ENCODE measurements around the gene MYL12B. TPM values are rescaled to one million over a fixed set of nuclear protein-coding genes. Genes with fewer than 3 reads are reported as not detected.
"Not testable (repeated sequence)": the region's sequence is repeated elsewhere in the genome, so short reads cannot be mapped to it uniquely, and the experiment has no call there.

MYL12B gene
- total RNA-seq = 100 to 1,000 TPM; 288 to 293 TPM

- Mint-ChIP-seq H3K27ac (peak within 1 kb of the TSS; percentile 97), H3K27me3 (ENCODE audit: low read depth) (no peaks in the 10 kb centered on the region), H3K36me3 (ENCODE audit: low read depth) (peaks cover 18% of the 10 kb centered on the region), H3K4me3 (peak within 1 kb of the TSS; percentile 92), H3K4me1 (ENCODE audit: low read depth) (peaks cover 64% of the 10 kb centered on the region), H3K9me3 (no peaks in the 10 kb centered on the region)
- peak; percentile 79 for DNase-seq
- CTCF ChIA-PET = interaction anchor here (1.0 to 2.5 kb wide), 5 partner anchors 11 to 195 kb away, joined by 3 to 7 read pairs (median 4); partner anchors contain the start of gene MYL12A
- intact Hi-C loops (cut with micrococcal nuclease) = loop anchor here (1.0 to 5.0 kb wide), 6 partner anchors 14 to 1976 kb away; partner anchors contain the start of gene MYL12A
Measured at GRCh38 chr18:3261373-3262233, at the start of gene MYL12B. Gene MYL12B (plus strand): TSS chr18:3262133. CDS start chr18:3272899, 10,766 bp downstream.

DNA sequence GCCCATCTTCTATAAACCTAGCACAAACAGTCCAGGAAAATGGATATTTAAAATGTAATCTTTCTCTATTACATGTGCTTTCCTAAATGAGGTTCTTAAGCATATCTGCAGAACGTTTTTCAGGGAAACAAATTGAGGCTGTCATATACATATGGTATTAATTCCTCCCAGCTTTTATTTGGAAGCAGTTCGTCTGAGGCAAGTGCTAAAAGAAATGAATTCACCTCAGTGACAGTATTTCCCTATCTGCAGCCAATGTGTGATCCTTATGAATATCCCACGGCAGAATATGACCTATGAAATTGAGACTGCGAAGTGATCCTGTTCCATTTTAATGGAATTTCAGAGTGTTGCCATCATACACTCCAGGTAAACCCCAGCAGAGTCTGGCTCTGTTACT is 49.3 kb upstream of the MYL12B start:
- CTCF ChIA-PET = no interaction called here
- intact Hi-C loops (cut with micrococcal nuclease) = loop anchor here (1.0 kb wide), 1 partner anchor 35 kb away; the partner anchor contains the start of gene MYL12A
- H3K4me3 Mint-ChIP-seq = no peak overlapping the region
- H3K36me3 Mint-ChIP-seq (ENCODE audit: low read depth) = no peaks in the 10 kb centered on the region
- peaks cover 14% of the 10 kb centered on the region for H3K4me1 Mint-ChIP-seq (ENCODE audit: low read depth)
- no peaks in the 10 kb centered on the region for H3K27me3 Mint-ChIP-seq (ENCODE audit: low read depth)
- no peak overlapping the region for H3K27ac Mint-ChIP-seq
- H3K9me3 Mint-ChIP-seq = no peaks in the 10 kb centered on the region
- DNase-seq = no peak

- CTCF ChIA-PET = no interaction called here
- no peak overlapping the region for H3K27ac Mint-ChIP-seq
Measured at GRCh38 chr18:3213300-3214059, 48.5 kb upstream of the MYL12B start.

GRCh38 chr18:3214855-3215637 is 46.9 kb upstream of the MYL12B start:
- CTCF ChIA-PET = no interaction called here
- intact Hi-C loops (cut with micrococcal nuclease) = no loop called here
- no peaks in the 10 kb centered on the region for H3K9me3 Mint-ChIP-seq

More at GRCh38 chr18:3213300-3214059, 48.5 kb upstream of the MYL12B start:
- intact Hi-C loops (cut with micrococcal nuclease) = loop anchor here (1.0 kb wide), 1 partner anchor 34 kb away; the partner anchor contains the start of gene MYL12A
- no peaks in the 10 kb centered on the region for H3K27me3 Mint-ChIP-seq (ENCODE audit: low read depth)
- peak; percentile 38 for DNase-seq
- no peak overlapping the region for H3K4me3 Mint-ChIP-seq
- no peaks in the 10 kb centered on the region for H3K36me3 Mint-ChIP-seq (ENCODE audit: low read depth)
- H3K9me3 Mint-ChIP-seq = no peaks in the 10 kb centered on the region
- peaks cover 14% of the 10 kb centered on the region for H3K4me1 Mint-ChIP-seq (ENCODE audit: low read depth)

DNA sequence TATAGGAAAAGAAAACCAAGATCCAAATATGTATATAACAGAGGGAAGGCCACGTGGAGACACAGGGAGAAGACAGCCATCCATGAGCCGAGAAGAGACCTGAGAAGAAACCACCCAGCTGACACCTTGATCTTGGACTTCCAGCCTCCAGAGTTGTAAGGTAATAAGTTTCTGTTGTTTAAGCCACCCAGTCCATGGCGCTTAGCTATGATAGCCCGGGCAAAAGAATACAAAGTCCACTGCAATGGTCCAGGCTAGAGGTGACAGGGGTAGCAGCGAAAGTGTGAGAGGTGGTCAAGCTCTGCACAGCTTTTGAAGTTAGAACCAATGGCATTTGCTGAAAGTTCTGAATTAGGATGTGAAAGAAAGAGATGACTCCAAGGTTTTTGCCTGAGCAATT is 44.9 kb upstream of the MYL12B start:
- no peaks in the 10 kb centered on the region for H3K36me3 Mint-ChIP-seq (ENCODE audit: low read depth)
- DNase-seq = no peak
- peaks cover 14% of the 10 kb centered on the region for H3K4me1 Mint-ChIP-seq (ENCODE audit: low read depth)
- H3K4me3 Mint-ChIP-seq = no peak overlapping the region
- no peak overlapping the region for H3K27ac Mint-ChIP-seq
- intact Hi-C loops (cut with micrococcal nuclease) = no loop called here
- H3K9me3 Mint-ChIP-seq = no peaks in the 10 kb centered on the region
- no peaks in the 10 kb centered on the region for H3K27me3 Mint-ChIP-seq (ENCODE audit: low read depth)
- CTCF ChIA-PET = interaction anchor here (0.9 to 1.3 kb wide), 2 partner anchors 29 to 88 kb away, joined by 3 to 7 read pairs; no protein-coding TSS in a partner anchor

More at GRCh38 chr18:3214855-3215637, 46.9 kb upstream of the MYL12B start:
- H3K4me3 Mint-ChIP-seq = no peak overlapping the region
- DNase-seq = no peak
- no peaks in the 10 kb centered on the region for H3K27me3 Mint-ChIP-seq (ENCODE audit: low read depth)
- H3K4me1 Mint-ChIP-seq (ENCODE audit: low read depth) = peaks cover 14% of the 10 kb centered on the region
- no peak overlapping the region for H3K27ac Mint-ChIP-seq
- no peaks in the 10 kb centered on the region for H3K36me3 Mint-ChIP-seq (ENCODE audit: low read depth)

DNA sequence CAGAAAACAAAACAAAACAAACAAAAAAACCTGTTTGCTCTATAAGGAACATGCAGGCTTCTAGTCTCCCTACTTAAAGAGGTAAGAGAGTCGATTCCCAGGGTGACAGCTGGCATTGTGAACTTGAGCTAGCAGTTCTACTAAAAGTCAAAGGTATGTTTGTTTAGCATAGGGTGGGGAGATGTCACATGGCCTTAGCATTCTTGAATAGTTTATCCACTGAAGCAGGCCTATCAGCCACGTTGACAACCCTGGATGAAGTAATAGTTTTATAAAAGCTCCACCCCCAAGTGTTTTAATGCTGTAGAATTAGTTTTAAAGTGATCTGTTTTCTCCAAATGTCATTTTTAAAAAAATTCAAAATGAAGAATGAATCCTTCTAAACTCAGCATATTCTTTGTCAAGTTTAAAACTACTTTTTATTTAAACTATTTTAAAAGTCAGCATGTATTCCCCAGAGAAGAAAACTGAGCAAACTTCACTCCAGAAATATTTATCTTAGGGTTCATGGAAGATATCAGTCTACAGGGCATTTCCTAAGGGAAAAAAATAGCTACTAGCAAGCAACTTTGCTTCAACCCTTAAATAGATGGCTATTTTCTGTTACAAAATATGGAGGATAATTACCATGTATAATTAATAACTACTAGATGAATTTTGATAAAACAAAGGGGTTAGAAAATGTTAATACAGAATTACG is 43.8 kb upstream of the MYL12B start:
- Mint-ChIP-seq H3K27ac (no peak overlapping the region), H3K36me3 (ENCODE audit: low read depth) (no peaks in the 10 kb centered on the region), H3K9me3 (no peaks in the 10 kb centered on the region), H3K27me3 (ENCODE audit: low read depth) (no peaks in the 10 kb centered on the region), H3K4me3 (no peak overlapping the region), H3K4me1 (ENCODE audit: low read depth) (peaks cover 9% of the 10 kb centered on the region)
- no peak for DNase-seq
- intact Hi-C loops (cut with micrococcal nuclease) = loop anchor here (2.0 kb wide), 1 partner anchor 17 kb away; no protein-coding TSS in a partner anchor
- CTCF ChIA-PET = interaction anchor here (0.7 to 1.3 kb wide), 2 partner anchors 89 to 156 kb away, joined by 3 to 7 read pairs; no protein-coding TSS in a partner anchor

GRCh38 chr18:3218819-3219218 is 43.1 kb upstream of the MYL12B start:
- Mint-ChIP-seq H3K36me3 (ENCODE audit: low read depth) (no peaks in the 10 kb centered on the region), H3K9me3 (no peaks in the 10 kb centered on the region), H3K27me3 (ENCODE audit: low read depth) (no peaks in the 10 kb centered on the region), H3K27ac (no peak overlapping the region), H3K4me3 (no peak overlapping the region), H3K4me1 (ENCODE audit: low read depth) (peaks cover 6% of the 10 kb centered on the region)
- no peak for DNase-seq
- intact Hi-C loops (cut with micrococcal nuclease) = loop anchor here (2.0 kb wide), 1 partner anchor 16 kb away; no protein-coding TSS in a partner anchor
- CTCF ChIA-PET = interaction anchor here (1.4 kb wide), 1 partner anchor 67 kb away, joined by 5 read pairs; no protein-coding TSS in a partner anchor

DNA sequence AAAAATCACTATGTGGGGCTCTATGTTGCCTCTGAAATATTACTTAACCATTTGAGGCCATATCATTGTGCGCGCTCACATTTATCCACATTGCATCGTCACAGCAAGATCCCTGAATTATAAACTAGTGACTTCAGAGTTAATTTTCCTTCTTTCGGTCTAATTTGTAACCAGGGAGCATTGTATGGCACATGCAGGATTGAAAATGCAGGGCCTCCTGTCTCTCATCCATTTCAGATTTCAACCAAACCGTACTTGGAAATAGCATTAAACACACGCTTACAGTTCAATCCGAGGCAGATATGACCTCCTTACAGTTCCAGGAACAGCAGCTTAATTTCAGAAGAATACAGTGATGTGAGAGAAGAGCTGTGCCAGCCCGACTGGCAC is 42.7 kb upstream of the MYL12B start:
- intact Hi-C loops (cut with micrococcal nuclease) = loop anchor here (2.0 kb wide), 1 partner anchor 16 kb away; no protein-coding TSS in a partner anchor
- Mint-ChIP-seq H3K27ac (no peak overlapping the region), H3K4me3 (no peak overlapping the region), H3K36me3 (ENCODE audit: low read depth) (no peaks in the 10 kb centered on the region), H3K4me1 (ENCODE audit: low read depth) (peaks cover 4% of the 10 kb centered on the region), H3K9me3 (no peaks in the 10 kb centered on the region), H3K27me3 (ENCODE audit: low read depth) (no peaks in the 10 kb centered on the region)
- no peak for DNase-seq
- CTCF ChIA-PET = interaction anchor here (1.4 kb wide), 1 partner anchor 67 kb away, joined by 5 read pairs; no protein-coding TSS in a partner anchor

DNA sequence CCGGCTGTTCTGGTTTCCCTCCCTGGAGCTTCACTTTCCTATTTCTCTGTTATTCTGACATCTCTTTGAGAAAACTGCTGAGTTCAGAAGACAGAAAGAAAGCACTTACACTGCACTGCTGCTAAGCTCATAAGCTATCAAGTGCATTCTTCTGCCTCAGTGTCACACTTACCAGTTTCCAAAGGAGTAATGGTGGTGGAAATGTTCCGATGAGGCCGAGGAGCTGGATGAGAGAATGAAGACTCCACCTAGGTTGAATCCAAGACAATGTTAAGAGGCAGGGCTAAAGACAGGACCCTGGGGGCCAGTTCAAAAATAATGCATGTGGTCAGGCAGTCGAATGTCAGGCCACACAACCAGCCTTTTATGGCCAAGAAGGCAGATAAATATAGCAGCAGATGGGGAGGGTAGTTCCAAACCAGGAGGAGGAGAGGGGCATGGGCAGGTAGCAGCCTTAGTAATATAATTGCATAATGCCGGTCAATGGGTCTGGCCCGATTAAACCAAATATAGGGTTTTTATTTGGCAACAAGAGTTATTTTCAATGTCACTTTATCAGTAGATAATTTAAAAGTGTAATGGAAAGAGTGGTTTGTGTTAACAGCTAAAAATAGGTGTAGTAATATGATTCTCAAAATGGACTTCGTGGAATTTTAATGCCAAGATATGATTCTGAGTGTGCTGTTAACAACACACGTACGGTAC is 42.1 kb upstream of the MYL12B start, which contains the start of gene MYOM1:
MYOM1 (minus strand) TSS at position 338 of the 705 bp plus-strand sequence. CDS start 4,745 bp downstream, outside the sequence.
- intact Hi-C loops (cut with micrococcal nuclease) = loop anchor here (2.0 kb wide), 1 partner anchor 15 kb away; no protein-coding TSS in a partner anchor
- no peaks in the 10 kb centered on the region for H3K9me3 Mint-ChIP-seq
- no peak within 1 kb of the TSS for H3K4me3 Mint-ChIP-seq
- CTCF ChIA-PET = interaction anchor here (0.6 to 1.4 kb wide), 3 partner anchors 68 to 91 kb away, joined by 3 to 5 read pairs (median 3); no protein-coding TSS in a partner anchor
- H3K36me3 Mint-ChIP-seq (ENCODE audit: low read depth) = no peaks in the 10 kb centered on the region
- no peak within 1 kb of the TSS for H3K27ac Mint-ChIP-seq
- DNase-seq = no peak
- no peaks in the 10 kb centered on the region for H3K27me3 Mint-ChIP-seq (ENCODE audit: low read depth)
- peaks cover 4% of the 10 kb centered on the region for H3K4me1 Mint-ChIP-seq (ENCODE audit: low read depth)

- H3K27ac Mint-ChIP-seq; H3K36me3 Mint-ChIP-seq (ENCODE audit: low read depth); H3K27me3 Mint-ChIP-seq (ENCODE audit: low read depth); DNase-seq; H3K4me3 Mint-ChIP-seq; H3K4me1 Mint-ChIP-seq (ENCODE audit: low read depth); intact Hi-C loops (cut with micrococcal nuclease); H3K9me3 Mint-ChIP-seq: not testable (repeated sequence)
- CTCF ChIA-PET = interaction anchor here (0.8 to 1.3 kb wide), 3 partner anchors 19 to 92 kb away, joined by 3 read pairs; no protein-coding TSS in a partner anchor
Measured at GRCh38 chr18:3220868-3221267, 41.1 kb upstream of the MYL12B start.

Data from activated naive CD4-positive, alpha-beta T cell treated with anti-CD3 and anti-CD28 coated beads for 36 hours (primary cell).